HL-60 (cell line): ENCODE results near the gene PBX1.

Experiments
- DNase-seq, 2 experiments: peaks; one replicate each; pipeline ENCODE4 v3.0.0-alpha.2; 2010 to 2020; ENCODE audit warnings: low read depth in 1 of 2, low spot score in 1 of 2
- H3K27ac ChIP-seq: fragments of 250-450 bp; sonication (Bioruptor Pico); replicated peaks from 2 replicates; pipeline ENCODE4 v1.5.1; 2020; ENCODE audit warnings: mild to moderate bottlenecking, moderate library complexity
- H3K27me3 ChIP-seq: fragments of 250-450 bp; sonication (Bioruptor Pico); 2 replicates; pipeline ENCODE4 v1.5.1; 2021; ENCODE audit warnings: mild to moderate bottlenecking, moderate library complexity; ENCODE audit not compliant: insufficient read depth, poor library complexity, severe bottlenecking
- H3K4me3 ChIP-seq: replicated peaks from 2 replicates; pipeline ENCODE4 v1.5.1; 2011; ENCODE audit warnings: mild to moderate bottlenecking, control low read depth, low read length; ENCODE audit not compliant: insufficient read depth
- GABPA ChIP-seq: IDR thresholded peaks from 2 replicates; pipeline ENCODE4 v1.6.1; 2012; ENCODE audit warnings: low read depth
- POLR2AphosphoS5 ChIP-seq: IDR thresholded peaks from 2 replicates; pipeline ENCODE4 v1.6.1; 2012; ENCODE audit warnings: low read depth
- SPI1 ChIP-seq: IDR thresholded peaks from 2 replicates; pipeline ENCODE4 v1.6.1; 2012; ENCODE audit warnings: low read depth, mild to moderate bottlenecking, borderline replicate concordance
- TF ChIP-seq, protein P1 (sequence below): IDR thresholded peaks from 2 replicates; pipeline ENCODE4 v1.6.1; 2012; ENCODE audit warnings: low read depth; ENCODE audit not compliant: insufficient replicate concordance
- TF ChIP-seq, protein P2 (sequence below): IDR thresholded peaks from one replicate; pipeline ENCODE4 v1.5.1; 2011; ENCODE audit warnings: low read length, control low read depth, inconsistent platforms; ENCODE audit not compliant: insufficient read depth

Gene PBX1

DNA sequence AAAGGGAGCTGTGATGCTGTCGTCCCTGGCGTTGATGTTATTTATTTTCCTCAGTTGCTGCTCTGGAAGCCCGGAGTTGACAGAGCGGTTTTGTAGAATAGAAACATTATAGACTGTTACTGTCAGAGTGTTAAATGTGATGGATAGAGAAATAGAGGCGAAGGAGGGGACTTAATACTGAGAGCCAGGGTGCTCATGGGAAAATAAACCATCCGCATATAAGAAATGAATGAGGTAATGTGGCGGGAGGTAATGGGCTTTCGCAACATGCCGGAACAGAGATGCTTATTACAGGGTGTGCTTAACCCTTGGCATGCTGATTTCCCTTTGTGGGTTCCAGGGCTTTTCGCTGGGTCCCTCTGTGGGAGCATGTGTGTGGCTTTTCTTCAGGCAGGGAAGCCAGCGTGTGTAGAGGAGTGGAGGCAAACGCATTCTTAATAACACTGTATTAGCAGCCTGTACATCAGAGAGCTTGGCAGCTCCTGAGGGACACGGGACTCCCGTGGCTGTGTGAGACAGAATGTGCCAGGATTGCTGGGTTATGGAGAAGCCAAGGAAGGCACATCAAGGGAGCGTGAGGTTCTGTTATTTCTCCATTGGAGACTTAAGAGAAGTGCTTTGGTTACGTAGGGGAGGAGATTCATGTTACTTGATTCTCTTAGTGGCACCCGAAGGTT, 141.0 kb downstream of the PBX1 start:
- no peak for TF ChIP-seq GABPA
- TF ChIP-seq, protein P1, sequence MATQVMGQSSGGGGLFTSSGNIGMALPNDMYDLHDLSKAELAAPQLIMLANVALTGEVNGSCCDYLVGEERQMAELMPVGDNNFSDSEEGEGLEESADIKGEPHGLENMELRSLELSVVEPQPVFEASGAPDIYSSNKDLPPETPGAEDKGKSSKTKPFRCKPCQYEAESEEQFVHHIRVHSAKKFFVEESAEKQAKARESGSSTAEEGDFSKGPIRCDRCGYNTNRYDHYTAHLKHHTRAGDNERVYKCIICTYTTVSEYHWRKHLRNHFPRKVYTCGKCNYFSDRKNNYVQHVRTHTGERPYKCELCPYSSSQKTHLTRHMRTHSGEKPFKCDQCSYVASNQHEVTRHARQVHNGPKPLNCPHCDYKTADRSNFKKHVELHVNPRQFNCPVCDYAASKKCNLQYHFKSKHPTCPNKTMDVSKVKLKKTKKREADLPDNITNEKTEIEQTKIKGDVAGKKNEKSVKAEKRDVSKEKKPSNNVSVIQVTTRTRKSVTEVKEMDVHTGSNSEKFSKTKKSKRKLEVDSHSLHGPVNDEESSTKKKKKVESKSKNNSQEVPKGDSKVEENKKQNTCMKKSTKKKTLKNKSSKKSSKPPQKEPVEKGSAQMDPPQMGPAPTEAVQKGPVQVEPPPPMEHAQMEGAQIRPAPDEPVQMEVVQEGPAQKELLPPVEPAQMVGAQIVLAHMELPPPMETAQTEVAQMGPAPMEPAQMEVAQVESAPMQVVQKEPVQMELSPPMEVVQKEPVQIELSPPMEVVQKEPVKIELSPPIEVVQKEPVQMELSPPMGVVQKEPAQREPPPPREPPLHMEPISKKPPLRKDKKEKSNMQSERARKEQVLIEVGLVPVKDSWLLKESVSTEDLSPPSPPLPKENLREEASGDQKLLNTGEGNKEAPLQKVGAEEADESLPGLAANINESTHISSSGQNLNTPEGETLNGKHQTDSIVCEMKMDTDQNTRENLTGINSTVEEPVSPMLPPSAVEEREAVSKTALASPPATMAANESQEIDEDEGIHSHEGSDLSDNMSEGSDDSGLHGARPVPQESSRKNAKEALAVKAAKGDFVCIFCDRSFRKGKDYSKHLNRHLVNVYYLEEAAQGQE = no peak
- TF ChIP-seq, protein P2, sequence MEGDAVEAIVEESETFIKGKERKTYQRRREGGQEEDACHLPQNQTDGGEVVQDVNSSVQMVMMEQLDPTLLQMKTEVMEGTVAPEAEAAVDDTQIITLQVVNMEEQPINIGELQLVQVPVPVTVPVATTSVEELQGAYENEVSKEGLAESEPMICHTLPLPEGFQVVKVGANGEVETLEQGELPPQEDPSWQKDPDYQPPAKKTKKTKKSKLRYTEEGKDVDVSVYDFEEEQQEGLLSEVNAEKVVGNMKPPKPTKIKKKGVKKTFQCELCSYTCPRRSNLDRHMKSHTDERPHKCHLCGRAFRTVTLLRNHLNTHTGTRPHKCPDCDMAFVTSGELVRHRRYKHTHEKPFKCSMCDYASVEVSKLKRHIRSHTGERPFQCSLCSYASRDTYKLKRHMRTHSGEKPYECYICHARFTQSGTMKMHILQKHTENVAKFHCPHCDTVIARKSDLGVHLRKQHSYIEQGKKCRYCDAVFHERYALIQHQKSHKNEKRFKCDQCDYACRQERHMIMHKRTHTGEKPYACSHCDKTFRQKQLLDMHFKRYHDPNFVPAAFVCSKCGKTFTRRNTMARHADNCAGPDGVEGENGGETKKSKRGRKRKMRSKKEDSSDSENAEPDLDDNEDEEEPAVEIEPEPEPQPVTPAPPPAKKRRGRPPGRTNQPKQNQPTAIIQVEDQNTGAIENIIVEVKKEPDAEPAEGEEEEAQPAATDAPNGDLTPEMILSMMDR = no peak
- H3K4me3 ChIP-seq = no peak overlapping the region
- H3K27ac ChIP-seq = no peak overlapping the region
- no peaks in the 10 kb centered on the region for H3K27me3 ChIP-seq
- no peak for DNase-seq

DNA sequence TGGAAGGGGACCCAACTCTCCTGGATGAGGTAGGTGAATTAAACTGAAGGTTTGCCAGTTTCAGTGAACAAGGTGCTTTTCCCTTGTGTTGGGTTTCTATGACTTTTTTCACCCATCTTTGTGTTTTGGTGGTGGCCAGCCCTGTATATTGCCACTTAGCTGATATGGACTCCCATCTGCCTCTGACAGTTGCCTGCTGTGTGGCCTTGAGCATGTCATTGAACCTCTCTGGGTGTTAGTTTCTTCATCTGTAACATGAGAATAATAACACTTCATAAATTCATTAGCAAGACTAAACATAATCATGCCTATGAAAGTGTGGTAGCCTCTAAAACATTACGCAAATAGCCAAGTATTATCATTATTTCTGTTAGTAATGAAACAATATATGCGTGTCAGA, 141.7 kb downstream of the PBX1 start:
- H3K27me3 ChIP-seq = no peaks in the 10 kb centered on the region
- H3K4me3 ChIP-seq = no peak overlapping the region
- no peak overlapping the region for H3K27ac ChIP-seq
- TF ChIP-seq, protein P2 = no peak
- TF ChIP-seq POLR2AphosphoS5 = no peak
- TF ChIP-seq SPI1 = no peak
- TF ChIP-seq, protein P1 = no peak
- no peak for TF ChIP-seq GABPA
- DNase-seq = no peak

DNA sequence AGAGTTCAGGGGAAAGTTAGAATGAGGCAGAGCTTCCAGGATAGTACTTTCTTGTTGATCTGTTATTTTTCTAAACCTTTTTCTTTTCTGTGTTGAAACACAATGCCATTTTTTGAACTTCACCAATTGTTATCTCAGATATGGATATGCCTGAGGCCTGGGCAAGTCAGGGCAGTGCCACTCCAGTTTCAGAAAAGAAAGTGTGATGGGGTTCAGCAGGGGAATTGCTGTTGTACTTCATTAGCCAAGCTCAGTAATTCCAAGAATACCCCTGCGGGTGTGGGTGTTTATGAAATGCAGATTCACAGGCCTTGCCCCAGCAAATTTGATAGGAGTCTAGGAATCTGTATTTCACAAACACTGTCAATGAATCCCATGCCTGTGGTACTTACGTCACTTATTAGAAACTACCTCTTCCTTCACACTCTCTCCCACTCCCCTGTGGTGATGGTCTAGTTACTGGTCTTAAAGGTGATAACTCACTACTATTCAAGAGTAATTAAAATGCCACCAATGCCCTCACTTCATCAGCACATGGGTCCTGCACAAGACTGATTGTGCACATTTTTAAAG, 142.3 kb downstream of the PBX1 start:
- no peak overlapping the region for H3K4me3 ChIP-seq
- DNase-seq = no peak
- no peaks in the 10 kb centered on the region for H3K27me3 ChIP-seq
- H3K27ac ChIP-seq = no peak overlapping the region
- TF ChIP-seq POLR2AphosphoS5 (no peak), SPI1 (no peak), GABPA (no peak)
- TF ChIP-seq, protein P1 = no peak
- TF ChIP-seq, protein P2 = no peak
